Stimulated activated CD8-positive, alpha-beta memory T cell treated with anti-CD3 and anti-CD28 coated beads, Interleukin-15, amount 100 ng/mL, for 4 hours (primary cell): ENCODE measurements around the gene STK24.

Experiments
- DNase-seq, 2 donors: peaks; one replicate each; pipeline ENCODE4 v3.0.0-alpha.2; 2020; ENCODE audit warnings: low read depth in 2 of 2

STK24 gene

DNA sequence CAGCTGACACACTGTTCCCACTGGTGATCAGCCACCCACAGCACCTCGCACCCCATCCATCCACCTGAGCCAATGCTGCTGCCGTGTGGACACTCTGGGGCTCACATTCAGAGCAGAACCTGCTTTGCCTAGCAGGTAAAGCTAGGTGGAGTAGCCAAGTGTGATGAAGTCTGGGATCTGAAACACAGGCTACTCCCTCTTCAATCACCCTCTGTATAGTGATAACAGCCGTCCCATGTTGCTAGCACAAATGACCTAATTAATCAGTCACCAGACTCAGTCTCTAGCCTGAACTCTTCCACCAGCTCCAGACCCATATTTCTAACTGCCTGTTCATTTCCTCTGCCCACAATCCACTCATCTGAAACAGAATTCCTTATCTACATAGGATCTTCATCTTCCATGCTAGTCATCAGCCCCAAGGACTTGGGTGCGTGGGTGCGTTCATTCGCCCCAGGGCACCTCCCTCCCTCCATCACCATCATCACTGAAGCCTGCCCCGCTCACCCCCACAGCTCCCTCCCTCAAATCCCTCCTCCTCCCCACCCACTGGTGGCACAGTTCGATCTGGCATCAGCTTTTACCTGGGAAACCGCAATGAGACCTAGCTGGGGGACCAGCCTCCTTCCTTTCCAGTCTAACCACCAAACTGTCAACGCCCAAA lies 19.8 kb downstream of the STK24 start:
- DNase-seq: peak in 1 of 2 donors; percentile 30

DNA sequence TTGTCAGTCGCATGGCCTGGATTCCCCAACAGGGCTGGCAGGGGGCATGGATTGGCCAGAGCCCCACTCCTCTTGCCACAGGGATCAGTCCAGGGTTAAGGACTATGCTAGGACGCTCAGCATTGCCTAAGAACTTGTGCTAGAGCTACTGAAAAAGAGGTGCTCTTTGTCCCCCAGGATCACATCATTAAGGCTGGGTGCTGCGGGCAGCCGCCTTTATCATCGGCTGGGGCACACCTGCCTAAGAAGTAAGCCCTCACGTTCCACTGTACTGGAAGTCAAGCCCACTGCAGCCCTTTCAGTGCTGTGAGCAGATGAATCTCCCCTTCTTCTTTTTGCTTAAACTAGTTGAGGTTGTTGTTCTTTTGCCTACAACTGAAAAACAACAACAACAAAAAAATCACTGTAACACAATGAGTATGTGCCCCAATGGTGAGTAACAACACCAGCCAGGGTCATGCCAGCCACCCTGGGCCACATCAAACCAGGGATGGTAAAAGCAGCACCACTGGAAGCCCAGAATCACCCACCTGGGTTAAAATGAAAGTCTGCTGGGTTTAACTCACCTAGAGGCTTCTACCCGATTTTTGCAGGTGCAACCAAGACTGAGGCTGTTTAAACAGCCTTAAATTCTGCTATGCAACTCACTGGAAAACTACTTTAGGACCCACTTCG lies 20.6 kb downstream of the STK24 start:
- DNase-seq: no peak

DNA sequence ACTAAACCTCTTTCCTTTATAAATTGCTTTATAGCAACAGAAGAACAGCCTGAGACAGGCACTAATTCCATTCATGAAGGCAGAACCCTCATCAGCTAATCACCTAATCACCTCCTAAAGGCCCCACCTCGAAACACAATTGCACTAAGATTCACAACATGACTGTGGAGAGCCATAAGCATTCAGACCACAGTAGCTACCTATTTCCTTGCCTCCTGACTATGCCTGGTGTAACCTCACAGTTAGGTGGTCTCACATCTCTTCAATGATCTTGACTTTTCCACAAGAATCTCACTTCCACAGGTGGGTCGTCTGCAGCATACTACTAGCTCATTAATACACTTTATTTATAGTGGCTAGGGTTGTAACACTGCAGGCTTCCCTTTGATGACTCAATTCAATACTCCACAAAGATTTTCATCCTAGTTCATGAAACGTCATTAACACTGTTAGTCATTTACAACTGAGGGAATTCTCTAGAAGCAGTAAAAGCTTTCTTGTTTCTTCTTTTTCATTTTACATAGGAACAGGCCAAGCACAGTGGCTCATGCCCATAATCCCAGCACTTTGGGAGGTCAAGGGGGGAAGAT lies 27.1 kb downstream of the STK24 start:
- DNase-seq: no peak

DNA sequence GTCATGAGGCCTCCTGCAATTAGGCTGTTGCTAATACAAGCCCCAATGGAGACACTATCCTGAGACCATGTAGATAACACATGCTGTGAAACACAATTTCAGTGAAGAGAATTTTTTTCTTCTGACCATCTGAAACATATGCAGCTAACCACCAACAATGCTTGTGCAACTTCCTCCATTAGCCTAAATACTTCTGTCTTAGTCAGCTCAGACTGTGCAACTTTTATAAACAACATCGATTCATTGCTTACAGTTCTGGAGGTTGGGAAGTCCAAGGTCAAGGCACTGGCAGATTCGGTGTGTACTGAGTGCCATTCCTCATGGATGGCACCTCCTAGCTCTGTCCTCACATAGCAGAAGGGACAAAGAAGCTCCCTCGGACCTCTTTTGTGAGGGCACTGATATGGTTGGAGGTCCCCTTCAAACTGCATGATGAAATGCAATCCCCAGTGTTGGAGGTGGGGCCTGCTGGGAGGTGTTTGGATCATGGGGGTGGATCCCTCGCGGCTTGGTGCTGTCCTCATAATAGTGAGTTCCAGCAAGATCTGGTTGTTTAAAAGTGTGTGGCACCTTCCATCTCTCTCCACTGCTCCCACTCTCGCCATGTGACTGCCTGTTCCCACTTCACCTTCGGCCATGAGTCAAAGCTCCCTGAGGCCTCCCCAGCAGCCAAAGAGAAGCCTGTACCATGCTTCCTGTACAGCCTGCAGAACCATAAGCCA lies 27.7 kb downstream of the STK24 start:
- no peak for DNase-seq

DNA sequence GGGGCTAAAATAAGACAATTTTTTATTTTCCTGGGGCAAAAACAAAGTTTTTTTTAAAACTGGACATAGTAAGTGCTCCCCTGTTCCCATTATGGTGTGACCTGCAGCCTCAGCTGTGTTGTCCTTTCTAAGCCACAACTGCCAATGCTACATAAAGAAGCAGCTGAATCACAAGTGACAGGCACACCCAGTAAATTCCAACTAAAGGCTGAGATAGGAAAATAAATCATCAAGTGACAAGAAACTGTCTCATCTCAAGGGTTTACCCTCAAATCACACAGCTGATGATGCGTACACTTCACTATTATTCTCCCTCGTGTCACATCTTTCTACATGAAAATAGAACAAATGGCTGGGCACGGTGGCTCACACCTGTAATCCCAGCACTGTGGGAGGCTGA lies 28.7 kb downstream of the STK24 start:
- no peak for DNase-seq

DNA sequence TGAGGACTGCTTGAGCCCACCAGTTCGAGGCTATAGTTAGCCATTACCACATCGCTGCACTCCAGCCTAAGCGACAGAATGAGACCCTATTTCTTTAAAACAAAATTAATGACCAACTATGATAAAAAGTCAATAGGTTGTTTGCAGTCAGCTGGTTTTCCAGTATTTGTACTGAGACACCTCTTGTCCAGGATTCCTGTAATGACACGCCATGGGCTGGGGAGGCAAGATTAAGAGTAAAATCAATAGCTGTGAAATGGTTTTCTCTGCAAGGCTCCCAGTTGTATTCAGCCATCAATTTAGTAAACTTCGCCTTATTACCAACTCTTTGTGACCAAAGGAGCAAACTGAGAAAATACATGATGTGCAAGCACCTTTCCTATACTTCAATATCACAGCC lies 29.5 kb downstream of the STK24 start:
- DNase-seq: no peak

DNA sequence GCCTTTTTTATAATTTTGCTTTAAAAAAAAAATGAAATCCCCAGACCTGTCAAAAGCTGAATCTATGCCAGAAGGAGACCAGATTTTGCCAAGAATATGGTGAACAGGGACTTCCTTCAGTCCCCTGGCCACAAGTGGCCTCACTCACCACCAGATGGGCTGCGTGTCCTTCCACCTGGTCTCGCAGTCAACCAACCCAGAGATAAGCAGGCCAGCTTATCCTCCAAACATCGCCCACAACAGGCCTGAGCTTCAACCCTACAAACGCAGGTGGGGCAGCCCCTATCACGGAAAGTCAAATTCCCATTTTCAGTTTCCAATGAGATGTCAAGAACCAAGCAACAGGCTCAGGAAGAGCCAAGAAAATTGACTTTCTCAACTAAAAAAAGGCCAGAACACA lies 30.5 kb downstream of the STK24 start:
- DNase-seq: no peak

DNA sequence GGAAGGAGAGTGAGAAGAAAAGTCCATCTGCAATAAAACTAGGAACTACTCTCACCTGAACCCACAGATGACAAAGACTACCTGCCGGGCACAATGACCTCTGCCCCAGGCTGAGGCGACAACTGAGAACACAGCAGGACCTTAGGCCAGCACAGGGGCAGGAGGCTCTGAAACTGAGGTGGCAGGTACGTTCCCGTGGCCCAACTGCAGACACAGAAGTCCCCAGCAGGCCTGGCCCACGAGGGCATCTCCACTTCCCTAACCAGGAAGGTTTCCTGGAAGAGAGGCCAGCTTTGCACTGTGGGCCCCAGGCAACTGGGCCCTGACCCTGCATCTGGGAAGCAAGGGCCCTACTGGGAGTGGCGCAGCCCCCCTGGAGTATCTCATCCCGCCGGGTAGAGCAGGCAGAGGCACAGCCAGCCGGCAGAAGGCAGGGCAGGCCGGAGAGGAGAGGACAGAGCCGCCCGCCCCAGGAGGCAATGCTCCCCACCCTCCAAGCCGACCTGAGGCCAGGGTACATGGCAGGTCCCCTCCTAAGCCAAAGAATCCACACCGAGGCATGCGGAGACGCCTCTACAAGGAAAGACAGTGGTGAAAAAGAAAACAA lies 32.7 kb downstream of the STK24 start:
- DNase-seq: no peak

DNA sequence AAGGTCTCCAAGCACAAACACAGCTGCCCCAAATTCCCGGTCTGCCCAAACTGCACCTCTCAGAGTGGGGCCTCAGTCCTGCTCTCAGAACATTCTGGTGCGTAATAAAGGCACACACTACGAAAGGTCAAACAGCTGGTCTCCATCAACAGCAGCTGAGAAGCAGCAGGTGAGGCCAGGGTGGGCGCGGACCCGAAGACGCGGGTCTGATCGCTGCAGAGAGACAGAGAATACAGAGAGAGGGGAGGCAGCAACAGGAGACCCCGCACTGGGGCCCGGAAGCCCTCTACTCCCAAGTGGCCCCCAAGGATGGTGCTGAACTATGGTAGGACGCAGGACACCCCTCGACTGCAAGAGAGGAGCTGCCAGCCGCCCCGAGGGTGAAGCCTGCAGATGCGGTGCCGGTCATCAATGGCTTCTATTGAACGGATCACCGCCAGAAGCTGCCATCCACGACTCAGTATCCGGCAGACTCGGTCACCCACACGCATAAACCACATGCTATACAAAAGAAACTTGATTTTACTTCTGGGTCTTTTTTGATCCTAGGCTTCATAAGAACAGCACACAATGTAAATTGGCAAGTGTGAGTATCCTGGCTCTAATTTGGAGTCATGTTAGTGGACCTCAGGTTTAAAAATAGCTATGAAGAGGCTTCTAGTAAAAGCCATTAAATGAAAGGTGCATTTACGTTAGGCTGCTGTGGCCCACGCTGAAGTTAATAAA lies 33.4 kb downstream of the STK24 start:
- no peak for DNase-seq

DNA sequence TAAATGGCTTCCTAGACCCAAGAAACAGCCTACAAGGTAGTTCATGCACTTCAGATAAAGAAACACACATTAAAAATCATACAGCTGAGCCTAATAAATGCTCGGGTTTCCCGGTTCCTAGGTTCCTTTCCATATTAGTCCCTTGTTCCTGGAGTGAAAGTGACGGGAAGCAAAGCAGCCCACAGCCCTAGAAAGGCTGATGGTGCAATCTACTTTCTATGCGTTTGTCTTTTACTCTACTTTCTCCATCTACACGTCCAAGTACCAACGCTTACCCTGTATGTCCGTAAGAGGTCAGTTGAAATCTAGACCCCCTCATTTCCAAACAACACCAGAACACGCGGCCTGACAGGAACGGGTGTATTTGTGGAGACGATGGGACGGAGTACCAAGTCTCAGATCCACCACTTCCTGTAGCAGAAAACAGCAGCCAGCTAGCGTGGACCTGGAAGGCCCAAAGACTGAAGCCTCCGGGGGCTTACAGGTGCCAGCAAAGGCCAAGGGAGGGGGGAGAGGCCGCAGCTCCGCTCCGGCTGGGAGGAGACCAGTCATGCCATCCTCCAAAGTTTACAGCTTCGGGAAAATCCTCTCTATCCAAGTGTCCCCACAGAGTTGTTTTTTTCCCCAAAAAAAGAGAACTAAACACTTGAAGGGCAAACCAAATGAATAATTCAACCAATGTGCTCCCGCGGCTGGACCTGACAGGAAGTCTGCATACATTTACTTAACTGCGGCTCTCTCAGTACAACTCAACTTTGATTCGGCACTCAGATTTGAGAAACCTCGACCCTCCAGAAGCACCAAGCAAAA lies 34.1 kb downstream of the STK24 start:
- DNase-seq: no peak

DNA sequence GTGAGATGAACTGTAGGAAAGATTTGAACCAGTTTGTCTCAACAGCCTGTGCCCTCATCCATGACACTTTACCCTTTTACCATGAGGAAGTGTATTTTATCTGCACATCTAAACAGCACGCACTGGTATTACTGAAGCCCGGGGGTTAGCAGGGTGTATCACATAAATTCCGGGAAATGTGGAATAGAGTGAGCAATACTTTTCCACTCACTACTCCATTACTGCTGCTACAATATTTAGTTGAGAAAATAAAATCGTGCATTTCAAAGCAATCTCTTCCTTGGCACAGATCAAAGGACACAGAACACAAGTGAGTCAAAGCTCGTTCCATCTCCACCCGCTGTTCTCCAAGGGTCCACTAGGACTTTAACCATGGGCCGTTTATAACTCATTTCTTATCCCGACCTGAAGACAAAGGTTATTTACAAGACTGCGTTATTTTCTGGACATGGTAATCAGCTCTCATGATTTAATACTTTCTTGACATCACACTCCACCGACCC lies 35.2 kb downstream of the STK24 start:
- no peak for DNase-seq

DNA sequence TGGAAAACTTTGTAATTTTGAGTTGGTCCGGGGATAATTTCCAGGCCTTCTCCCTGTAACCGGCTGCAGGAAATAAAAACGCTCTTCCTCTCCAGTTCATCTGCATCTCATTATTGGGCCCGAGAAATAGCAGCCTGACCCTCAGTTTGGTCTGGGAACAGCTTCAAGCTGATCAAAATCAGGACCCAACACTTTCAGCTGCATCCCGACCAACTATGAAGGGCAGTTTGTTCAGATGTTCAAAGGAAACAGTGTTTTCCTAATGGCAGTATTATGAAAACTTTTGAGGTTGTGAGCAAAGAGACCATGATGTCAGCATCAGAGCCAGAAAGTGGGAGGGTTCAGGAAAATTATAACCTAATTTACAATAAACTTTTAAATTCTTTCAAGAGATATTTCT lies 35.7 kb downstream of the STK24 start:
- DNase-seq: no peak

DNA sequence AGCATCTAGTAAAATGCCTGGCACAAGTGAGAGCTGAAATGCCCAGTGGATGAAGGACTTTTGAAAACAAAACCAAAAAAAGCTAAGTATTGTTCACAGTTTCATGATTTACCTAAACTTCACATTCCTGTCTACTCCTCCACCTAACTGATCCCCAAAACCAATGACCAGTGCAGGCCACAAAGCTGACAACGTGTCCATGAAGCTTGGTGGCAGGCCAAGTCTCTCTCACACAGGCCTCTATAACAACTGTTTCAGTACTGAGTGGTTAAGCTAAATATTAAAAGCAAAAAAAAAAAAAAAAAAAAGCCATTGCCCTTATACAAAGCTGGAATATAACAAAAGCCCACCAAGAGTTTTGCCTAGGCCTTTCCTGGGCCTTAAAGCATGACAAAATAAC lies 36.4 kb downstream of the STK24 start:
- DNase-seq: no peak

DNA sequence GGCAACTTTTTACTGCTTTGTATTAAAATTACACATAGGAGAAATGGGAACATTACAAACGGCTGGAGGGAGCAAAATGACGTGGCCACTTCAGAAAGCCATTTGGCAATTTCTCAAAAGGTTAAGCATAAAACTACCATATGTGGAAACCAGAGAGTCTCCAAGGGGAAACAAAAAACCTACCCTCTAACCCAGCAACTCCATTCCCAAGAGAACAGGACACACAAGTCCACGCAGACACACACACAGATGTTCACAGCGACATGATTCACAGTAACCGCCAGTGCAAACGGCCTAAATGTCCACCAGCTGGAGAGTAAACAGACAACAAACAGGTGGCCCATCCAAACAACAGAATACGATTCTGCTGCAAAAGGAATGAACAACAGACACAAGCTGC lies 37.2 kb downstream of the STK24 start:
- DNase-seq: no peak

DNA sequence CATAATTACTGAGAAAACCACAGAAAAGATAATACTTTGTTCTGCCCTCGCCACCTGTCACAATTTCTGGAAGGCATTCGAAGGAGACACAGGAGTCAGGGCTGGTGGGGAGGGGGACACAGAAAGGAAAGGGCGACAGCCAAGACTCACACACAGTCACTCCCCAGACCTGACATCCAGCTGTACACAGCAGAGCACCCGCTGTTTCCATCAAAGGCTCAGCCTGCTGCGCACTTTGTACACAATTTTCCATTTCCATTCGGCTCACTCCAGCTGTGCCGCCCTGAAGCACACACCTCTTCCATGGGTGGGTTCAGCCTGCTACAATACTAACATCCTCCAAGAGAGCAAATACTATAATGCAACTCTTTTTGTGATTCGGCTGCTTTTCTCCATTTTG lies 38.0 kb downstream of the STK24 start:
- DNase-seq: no peak

DNA sequence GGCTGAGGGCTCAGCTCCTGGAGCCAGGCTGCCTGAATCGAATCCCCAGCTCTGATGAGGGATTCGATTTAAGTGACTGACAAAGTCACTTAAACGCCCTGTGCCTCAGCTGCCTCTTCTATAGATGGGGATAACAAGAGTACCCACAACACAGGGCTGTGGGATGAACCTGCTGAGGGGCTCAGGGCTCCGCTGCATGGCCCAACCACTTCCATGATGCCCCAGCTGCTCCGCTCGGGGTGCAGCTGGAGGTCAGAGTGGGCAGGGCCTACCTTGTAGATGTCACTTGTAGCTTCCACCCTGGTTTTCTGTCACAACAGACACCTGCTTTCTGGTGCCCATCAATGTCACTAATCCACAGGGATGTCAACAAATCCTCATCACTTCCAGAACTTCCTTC lies 39.2 kb downstream of the STK24 start:
- DNase-seq: no peak

DNA sequence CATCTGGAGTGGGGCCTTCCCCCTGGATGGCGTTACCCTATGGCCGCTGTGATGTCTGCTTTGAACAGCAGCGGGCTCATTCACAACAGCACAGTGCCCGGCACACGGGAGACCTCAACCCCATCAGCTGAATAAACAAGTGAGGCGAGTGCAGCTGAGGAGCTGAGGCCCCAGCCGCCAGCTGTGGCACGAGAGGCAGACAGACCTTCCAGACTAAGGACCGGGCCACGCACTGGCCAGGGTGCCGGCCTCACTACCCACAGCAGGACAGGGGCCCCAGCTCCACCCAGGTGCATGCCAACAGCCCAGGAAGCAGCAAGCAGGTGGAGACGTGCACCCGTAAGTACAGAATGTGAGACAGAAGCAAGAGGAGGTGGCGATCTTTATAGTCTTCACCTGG lies 39.6 kb downstream of the STK24 start:
- no peak for DNase-seq

DNA sequence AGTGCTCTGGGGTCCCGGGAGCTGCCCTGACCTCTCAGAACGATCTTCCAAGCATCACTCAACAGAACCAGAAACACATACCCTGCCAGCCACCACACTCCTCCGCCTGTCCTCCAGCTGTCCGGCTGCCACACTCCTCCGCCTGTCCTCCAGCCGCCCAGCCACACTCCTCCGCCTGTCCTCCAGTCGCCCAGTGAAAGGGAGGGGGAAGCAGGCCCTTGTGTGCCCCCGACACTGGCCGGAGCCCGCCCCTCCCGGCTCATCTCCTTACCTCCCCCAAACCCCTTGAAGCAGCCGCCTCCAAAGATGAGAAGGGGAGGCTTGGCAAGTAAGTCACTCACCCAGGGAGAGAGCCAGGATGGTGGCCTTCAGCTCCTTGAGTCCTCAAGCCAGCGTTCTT lies 40.2 kb downstream of the STK24 start:
- DNase-seq: no peak

DNA sequence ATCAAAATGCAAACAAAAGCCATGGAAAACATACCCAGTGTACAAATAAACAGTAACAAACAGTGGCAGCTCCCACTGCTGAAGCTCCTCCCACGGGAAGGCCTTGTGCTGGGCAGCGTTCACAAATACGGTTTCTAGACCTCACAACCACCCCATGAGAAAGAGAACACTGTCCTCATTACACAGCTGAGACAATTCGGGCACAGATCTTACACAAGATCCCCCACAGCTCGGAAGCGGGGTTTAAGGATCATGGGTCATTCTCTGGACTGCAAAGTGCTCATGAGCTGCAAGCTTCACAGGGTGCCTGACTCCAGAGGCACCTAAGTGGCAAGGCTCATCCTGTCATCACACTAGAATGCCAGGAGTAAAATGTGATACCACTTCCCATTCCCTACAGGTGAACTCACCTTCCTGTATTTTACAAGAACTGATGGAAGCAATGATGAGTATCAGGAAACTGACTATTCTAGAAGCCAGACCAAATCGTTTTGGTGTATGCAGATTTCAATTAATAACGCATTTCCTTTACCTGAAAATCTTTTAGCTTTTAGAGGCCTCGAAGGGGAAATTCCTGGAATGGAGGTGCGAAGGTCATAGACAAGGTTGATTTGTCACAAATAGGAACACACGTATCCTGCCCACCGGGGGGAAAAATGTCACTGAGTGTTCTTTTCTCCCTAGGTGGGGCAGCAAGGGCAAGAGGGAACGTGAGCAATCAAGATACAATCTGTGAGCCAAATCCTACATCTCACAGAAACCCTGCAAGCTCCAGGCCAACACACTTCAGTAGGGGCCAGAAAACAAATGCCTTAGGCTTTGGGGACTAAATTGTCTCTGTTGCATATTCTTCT lies 41.2 kb downstream of the STK24 start:
- DNase-seq: no peak

DNA sequence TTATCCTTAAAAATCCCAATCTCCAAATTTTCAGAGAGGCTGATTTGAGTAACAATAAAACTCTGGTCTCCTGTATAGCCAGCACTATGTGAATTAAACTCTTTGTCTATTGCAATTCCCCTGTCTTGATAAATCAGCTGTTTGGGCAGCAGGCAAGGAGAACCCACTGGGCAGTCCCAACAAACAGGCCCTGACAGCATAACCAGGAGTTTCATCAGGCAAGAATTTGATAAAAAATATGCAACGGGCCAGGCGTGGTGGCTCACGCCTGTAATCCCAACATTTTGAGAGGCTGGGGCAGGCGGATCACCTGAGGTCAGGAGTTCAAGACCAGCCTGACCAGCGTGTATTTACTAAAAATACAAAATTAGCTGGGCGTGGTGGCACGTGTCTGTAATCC lies 42.1 kb downstream of the STK24 start:
- no peak for DNase-seq
